Fibroblast of skin of scalp (primary cell): ENCODE measurements around the gene DZIP1.
A peak's percentile ranks its signal among the peaks of the same experiment; 100 is the strongest.
"Not testable (repeated sequence)": the region's sequence is repeated elsewhere in the genome, so short reads cannot be mapped to it uniquely, and the experiment has no call there.

Experiments used
- DNase-seq: peaks from one replicate; pipeline ENCODE4 v3.0.0-alpha.2; 2013

The DZIP1 gene

DNA sequence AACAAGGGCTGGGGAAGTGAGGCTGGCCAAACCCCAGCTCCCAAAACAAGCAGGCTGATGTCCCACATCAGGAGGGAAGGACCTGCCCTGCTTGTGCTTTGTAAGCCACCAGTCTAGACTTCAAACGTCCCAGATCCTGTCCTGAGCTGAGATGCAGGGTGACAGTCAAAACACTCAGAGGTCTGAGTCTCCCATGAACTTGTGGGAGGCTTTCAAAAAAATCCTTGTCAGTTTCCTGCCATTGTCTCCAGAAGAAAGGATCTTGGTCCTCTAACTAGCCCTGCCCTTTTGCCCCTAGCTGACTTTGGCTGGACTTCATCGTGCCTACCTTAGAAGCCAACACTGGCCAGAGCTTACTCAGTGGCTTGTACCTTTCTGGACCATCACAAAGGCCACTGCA is 43.3 kb downstream of the DZIP1 start:
- DNase-seq = no peak

DNA sequence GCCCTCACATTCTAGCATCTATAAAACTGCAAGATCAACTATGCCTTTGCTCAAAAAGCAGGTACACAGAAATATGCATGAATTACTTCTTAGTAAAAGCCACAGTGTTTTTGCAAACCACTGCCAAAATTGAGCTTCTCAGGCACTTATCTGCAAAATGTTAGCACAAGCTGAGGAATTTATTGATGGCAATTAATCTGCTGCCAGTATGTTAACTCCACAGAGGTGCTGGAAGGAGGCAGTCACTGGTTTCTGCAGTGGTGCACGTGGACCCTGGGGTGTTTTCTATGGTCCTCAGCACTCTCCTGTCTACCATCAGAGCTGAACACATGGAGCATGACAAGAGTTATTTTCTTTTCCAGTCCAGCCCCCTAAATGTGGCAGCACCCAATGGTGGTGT is 47.8 kb downstream of the DZIP1 start:
- DNase-seq = no peak

DNA sequence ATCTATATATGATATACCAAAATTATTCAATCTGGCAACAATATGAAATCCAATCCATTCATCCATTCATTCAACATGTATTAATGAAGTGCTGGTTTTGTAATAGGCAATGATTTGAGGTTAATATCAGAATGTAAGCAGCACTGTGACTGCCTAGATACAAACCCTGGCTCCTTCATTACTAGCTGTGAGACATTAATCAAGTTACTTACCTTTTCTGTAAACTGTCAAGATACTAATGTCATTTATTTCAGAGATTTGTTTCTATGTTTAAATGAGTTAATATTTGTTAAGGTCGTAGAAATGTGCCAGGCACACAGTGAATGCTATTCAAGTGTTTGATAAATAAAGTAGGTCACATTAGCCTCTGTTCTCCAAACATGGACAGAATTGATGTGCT is 51.0 kb downstream of the DZIP1 start:
- DNase-seq = no peak

DNA sequence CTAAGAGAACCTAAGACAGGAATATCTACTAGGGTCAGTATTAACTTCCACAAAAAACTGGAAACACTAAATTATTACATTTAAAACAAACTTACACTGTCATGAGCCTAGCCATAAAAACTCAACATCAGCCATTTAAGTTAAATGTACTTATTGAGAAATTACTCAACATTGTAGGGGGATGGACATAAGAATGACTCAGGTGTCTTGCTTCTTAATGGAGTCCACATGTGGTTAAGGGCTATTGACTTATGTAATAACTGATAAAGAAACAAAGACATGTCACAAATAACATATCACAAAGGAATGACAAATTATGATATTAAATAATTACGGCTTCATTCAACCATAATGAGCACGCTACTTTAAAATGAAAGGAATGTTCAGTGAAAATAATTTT is 55.8 kb downstream of the DZIP1 start:
- peak; percentile 20 for DNase-seq

DNA sequence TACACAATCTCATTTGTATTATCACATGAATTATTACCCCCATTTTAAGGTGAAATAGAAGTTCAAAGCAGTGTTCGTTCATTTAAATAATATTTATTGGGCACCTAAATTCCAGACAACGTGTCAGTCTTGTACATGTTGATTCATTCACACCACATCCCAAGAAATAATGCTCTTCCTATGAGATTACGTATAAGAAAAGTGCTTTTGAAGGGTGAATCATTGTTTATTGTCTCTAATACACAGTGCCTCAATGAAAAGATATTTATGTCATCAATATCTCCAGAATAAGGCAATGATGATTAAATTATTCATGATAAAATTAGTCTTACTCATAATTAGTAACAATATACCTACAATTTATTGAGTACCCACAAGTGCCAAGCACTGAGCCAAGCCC is 56.4 kb downstream of the DZIP1 start:
- DNase-seq = no peak

DNA sequence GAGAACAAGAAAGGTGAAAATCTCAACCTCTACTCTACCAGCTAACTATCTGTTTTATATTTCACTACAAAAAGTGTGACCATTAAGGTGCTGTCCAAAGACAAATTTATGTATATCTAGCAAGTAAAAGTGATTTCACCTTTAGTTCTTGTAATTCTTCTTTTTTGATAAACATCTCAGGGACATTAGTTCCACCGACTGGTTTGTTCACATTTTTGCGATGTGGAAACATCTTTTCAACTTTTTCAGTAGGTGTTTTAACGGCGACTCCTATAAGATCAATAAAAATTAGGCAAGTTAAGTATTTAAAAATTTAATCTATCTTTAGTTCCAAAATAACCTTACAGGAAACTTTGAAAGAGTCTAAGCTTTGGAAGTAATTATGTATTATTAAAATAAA is 58.6 kb downstream of the DZIP1 start:
- DNase-seq = no peak

DNA sequence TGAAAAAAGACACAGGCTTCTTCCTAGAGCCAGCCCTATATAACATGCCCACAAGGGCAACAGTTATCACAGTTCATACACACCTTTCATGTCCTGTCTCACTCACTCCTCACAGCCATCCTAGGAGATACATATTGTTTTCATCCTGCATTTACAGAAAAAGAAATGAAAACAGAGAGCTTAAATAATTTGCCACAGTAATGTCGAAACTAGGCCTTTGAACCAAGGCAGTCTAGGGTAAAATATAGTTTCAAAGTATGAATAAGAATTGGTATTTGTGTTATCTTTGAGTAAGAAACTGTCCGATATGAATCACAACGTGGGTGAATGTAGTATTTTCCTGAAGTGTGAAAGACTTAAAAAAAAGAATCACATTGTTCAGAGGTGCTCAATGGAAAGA is 65.2 kb downstream of the DZIP1 start:
- DNase-seq = no peak

DNA sequence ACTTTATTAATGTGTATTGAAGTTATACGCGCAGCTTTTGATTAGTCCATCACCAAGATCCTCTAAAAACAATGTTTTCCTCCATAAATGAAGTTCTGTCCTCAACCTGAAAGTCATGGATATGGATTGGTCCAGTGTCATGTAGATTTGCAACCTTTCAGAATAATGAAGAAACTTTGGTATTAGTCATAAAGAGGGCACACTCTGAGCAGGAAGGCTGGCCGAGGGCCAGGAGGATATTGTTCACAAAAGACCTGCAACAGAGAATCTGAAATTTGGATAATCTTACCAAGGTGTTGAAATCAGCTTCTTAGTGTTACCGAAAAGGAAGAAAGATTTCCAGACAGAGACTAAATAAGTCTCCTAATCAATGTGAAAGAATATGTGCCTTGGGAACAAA is 71.3 kb downstream of the DZIP1 start:
- peak; percentile 13 for DNase-seq

DNA sequence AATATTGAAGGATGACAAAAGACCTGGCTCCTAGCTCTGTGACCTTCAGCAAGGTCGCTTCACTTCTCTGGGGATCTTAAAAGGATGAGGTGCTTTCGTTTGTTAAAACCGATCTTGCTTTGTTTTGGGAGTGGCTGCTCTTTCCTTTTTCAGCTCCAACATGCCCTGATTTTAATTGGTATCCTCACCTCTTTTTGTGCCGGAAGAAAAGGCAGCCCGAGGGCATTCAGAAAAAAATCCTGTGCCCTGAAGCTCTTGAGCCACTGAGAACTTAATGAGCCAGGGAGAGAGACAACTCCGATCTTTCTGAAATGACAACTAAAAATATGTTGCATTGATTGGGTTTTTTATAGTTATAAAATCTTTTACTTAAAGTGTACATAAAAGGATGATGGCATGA is 72.6 kb downstream of the DZIP1 start:
- DNase-seq = no peak

DNA sequence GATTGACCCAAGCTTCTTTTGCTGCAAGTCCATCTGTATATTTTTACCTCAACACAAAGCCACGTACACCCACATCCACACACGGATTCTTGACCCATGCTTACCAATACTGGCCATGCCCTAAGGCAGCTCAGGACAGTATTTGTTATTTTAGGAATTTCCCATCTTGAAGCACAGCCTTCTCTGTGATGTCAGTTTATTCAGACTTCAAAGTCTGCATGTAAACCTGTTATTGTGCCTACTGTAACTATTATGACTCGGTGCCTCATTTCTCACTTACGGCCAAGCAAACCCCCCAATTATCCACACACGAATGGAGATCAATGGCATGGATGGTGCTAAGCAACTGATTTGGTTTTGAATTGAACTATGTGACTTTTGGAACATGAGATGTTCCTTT is 74.5 kb downstream of the DZIP1 start:
- DNase-seq = no peak

DNA sequence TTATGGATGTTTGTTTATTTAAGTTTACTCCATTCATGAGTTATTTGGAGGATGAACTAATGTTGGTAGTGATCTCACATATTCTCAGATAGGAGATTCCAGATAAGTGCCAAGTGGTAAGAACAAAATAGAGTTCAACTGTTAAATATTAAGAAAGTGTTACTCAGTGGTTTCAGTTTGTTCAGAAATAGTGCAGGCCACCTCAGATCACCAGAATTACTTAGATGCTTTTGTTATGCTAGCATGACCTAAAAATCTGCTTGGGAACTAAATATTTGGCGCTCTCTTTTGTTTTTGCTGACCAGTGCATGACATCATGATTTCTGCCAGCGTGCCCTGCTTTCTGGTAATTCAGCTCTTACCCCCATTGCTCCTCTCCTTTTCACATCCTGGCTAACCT is 76.4 kb downstream of the DZIP1 start:
- no peak for DNase-seq

DNA sequence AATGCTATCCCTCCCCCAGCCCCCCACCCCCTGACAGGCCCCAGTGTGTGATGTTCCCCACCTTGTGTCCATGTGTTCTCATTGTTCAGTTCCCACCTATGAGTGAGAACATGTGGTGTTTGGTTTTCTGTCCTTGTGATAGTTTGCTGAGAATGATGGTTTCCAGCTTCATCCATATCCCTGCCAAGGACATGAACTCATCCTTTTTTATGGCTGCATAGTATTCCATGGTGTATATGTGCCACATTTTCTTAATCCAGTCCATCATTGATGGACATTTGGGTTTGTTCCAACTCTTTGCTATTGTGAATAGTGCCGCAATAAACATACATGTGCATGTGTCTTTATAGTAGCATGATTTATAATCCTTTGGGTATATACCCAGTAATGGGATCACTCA is 78.7 kb downstream of the DZIP1 start:
- not testable (repeated sequence) for DNase-seq

DNA sequence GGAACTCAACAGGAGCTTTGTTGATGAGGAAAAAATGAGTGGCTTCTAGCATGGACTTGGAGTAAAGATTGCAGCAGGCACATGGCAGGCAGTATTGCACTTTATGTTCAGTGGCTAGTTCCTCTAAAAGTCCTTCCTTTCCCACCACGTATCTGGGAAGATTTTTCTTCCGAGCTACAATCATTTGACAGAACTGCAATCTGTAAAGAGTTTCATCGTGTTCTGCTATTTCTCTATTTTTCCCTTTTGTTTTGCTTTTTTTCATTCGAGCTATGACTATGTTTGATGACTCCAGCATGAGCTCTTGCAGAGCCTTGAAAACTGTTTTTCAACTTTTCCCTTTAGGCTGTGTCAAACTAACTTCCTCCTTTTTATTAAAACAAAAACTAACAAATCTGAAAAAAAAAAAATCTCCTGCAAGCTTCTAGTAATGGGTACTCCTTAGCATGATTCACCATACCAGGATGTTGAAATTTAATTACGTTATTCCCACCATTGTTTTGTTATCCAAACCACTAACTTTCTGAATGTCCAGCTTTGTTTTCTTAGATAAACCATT is 79.7 kb downstream of the DZIP1 start:
- peak; percentile 34 for DNase-seq

DNA sequence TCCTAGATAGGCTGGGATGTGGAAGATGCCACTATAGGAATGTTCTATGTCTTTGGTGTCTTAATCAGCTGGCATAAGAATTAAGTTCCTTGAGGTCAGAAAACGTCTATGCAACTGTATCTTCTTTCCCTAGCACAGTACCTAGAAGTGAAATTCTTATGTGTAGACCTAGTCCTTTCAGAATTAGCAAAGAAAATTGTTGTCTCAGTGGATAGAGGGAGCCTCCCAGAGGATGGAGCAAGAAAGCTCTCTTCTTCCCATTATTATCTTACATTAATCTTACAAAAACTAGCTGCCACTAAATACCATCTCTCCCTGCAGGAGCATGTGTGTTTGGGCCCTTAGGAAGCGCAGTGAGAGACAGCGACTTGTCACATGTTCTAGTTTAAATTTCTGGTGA is 80.4 kb downstream of the DZIP1 start:
- no peak for DNase-seq

DNA sequence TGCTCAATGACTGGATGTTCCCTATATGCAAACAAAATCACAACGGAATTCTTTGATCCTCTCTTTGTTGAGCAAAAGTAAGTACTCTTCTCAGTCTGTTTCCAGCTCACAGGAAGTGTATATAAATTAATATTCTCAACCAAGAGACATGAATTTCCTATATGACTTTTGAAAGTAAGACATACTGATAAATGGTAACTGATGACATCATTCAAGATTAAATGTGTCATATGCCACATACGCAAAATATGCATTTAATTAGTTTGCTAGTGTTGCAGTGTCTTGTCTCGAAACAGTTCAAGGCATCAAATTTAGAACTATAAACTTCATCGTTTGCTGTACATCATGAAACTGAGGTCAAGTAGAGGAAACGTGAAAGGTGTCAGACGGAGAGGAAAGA is 84.1 kb downstream of the DZIP1 start:
- DNase-seq = no peak

DNA sequence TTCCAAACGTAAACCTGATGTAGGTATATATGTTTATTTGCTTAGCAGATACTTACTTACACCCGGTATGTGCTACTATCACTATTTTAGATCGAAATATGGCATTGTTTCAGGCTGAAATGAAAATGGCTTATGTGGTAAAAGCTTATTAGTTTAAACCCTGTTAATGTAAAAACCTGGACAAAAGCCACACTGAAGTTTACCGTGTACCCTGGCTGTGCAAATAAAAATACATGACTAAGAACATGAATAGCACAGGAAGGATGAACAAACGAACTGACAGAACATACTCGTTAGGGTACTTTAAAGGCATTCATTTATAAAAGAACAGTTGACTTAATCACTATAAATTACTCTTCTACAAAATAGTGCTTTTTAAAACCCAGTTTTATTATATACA is 85.4 kb downstream of the DZIP1 start:
- no peak for DNase-seq

DNA sequence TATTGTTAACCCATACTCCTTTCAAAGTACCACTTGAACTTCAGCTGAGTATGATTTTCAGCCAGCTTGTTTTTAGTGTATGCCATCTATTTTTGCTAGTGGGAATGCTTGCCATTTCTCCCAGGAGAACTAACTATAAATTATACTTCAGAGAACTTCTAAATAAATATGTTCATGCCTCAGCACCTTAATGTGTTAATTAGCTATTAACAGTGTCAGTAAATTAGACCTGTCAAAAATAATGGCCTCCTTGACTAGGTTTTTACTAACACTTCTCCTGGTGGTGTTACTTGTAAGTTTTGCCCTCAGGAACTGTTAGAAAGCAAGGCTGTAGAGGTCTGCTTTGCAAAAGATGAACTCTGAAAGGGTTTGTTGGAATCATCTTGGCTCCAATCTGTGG is 87.5 kb downstream of the DZIP1 start:
- DNase-seq = no peak

DNA sequence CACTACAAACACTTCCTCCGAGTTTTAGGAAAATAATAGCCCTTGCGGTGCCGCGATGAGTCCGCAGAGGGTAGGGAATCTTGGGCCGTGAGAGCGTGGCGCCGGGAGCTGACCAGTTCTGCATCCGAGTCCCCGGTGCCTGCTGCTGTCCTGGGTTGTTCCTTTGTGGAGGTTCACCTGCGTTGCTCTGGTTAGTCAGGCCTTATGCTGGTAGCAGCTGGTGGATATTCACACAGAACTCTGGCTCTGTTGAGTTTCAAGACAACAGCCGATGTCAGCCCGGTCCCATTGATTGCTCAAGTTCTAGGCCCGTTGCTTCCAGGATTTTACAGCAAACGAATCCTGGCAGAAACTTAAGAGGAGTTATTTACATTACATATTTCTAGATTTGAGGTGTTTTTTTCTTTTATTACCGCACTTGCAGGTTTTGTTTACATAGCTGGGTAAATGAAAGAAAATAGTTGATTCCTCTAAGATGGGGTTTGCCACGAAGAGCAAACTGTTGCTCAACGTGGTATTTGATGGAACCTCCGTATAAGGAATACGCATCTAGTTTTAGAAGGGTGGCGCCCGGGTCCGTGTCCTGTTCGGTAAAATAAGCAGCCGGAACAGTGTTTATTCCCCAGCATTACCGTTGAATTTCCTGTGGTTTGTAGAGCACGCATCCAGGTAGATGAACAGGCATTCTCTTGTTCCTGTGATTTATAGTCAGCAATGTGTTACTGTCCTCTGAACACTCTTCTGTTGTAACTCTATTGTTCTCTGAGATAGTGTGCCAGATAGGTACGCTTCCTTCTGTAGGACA is 90.7 kb downstream of the DZIP1 start:
- DNase-seq = no peak

DNA sequence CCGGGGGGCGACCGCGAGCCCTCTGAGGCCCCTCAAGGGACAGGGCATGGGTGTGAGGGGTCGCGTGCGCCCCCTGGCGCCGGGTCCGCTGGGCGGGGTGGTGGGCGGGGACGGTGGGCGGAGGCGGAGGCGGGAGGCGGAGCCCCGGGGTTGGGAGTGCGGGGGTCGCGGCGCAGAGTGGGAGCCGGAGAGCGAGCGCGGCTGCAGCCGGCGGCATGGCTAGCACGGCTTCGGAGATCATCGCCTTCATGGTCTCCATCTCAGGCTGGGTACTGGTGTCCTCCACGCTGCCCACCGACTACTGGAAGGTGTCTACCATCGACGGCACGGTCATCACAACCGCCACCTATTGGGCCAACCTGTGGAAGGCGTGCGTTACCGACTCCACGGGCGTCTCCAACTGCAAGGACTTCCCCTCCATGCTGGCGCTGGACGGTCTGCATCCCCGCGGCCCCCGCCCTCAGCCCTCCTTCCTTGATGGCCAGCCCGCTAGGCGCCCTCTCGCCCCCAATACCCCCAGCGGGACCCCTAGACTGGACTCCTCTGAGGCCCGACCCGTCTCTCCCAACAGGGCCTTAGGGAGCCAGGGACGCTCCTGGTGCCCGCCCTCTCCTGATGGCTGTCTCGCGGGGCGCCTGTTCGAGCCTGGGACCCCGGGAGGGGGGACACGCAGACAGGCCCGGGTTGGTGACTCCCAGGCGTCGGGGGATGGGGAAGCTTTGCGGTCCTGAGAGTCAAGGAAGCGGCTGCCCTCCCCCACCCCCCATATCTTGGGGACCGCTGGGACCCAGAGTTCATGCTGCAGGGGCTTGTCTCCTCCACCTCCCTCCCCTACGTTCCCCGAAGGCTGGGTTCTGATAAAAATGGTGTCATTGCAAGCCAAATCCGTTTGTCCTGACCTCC is 91.7 kb downstream of the DZIP1 start, which contains the start of gene CLDN10:
Gene CLDN10 (plus strand): TSS at position 182 of the 903 bp plus-strand sequence. CDS start 34 bp downstream, at position 216.
- no peak for DNase-seq

DNA sequence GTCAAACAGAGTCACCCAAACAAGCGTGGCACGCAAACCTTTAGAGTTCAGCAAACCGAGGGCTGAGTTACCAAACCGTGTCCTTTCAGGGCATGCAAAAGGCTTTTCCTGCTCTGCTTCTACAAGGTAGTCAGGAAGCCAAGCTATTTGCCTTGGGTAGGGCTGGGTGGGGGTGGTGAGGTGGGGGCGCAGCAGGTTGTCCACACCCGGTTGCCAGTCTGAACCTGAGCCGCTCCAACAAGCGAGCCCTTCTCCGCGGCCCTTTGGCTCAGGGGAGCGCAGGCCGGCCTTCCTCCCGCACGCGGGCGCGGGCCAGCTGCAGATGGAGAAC is 92.3 kb downstream of the DZIP1 start:
- no peak for DNase-seq

DNA sequence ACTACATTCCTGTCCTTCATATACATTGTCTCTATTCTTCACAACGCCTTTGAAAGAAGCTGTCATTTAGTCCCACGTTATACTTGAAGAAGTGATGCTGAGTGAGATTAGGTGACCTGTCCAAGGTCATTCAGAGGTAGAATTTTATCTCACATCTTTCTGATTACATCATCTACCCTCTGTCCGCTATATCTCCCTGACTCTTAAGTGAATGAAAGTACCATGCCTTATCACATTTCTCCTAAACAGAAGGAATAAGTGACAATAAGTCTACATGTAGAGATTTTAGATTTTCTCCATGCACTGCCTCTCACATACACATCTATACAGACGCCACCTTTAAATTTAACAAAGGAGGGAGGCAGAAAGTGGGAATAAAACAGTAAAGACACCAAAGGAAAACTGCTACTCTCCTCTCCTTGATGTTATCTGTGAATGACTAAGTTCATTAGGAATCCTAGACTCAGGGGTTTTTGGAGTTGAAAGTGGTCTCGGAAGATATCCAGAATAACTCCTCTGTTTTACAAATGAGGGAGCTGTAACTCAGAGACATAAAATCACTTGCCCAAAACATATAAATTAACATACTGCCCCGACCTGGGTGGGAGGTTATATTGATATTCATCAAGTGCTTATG is 96.9 kb downstream of the DZIP1 start:
- DNase-seq = no peak

DNA sequence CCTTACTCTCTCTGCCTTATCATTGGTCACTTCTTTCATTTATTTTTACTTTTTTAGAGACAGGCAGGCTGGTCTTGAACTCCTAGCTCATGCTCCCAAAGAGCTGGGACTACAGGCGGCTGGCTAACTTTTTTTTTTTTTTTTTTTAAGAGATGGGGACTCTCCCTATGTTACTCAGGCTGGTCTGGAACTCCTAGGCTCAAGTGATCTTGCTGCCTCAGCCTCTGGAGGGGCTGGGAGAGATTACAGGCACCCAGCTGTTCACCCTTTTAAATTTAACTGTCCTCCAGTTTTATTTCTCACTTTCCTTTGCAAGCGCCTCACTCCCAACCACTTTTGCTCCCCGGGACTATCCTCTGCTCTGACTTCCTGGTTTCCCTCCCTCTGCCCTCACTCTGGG is 97.6 kb downstream of the DZIP1 start:
- no peak for DNase-seq

DNA sequence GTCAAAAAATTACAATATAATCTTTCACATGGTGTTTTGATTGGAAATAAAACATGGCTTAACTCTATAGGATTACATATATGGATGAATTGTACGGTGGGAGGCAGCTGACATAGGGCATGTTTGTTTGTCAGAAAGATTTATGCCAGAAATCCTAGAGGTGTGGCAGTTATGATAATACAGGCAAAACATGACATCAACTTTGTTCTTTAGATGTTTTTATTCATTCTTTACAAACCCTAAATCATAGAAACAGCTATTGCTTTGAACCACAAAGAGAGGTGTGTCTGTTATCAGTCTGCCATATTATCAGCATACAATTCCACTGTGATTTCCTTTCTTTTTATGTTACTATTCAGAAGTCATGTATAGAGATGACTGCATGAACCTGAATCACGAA is 100.2 kb downstream of the DZIP1 start:
- DNase-seq = no peak
